SK-N-MC (cell line): ENCODE measurements around the gene PDZD4.

Experiments used
- EZH2 ChIP-seq: fragments of 200-600 bp; sonication (generic); IDR thresholded peaks from one replicate; pipeline ENCODE4 v1.6.1; 2017; ENCODE audit warnings: antibody characterized with exemption
- POLR2AphosphoS5 ChIP-seq: IDR thresholded peaks from 2 replicates; pipeline ENCODE4 v1.6.1; 2012; ENCODE audit warnings: mild to moderate bottlenecking, low read depth, low read length, borderline replicate concordance

DNA sequence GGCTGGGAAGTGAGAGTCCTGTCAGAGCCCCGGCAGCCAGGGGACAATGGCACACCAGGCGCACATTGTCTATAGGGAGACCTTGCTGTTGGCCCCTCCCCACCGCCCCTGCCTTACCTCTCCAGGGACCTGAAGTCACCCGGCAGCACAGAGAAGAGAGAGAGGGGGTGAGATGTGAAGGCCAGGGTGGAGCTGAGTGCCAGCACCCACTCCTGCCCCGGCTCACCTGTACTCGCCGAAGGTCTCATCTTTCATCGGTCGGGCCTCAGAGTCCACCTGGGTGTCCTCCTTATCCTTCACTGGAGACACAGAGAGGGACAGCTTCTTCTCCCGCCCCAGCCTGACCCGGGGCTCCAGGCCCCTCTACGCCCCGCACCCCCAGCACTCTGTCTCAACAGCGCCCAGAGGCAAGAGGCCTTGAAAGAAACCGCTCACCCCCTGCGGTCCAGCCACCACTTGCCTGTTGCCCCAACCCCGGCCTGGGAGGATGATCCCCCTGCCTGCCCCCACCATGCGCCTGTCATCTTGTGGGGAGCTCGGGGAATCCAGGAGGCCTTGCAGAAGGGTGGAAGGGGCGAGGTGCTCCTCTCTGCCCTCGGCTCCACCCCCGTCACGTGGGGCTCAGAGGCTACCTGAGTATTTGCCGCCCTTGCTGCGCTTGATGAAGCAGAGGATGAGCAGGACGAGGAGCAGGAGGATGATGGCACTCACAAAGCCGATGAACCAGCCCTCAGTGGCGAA lies 33.1 kb upstream of the PDZD4 start:
- no peak for TF ChIP-seq POLR2AphosphoS5
- no peak for TF ChIP-seq EZH2
